ENCODE measurements around the gene SMIM11.

GRCh38 chr21:34342476-34342875, 32.8 kb upstream of the SMIM11 start:
- TF ChIP-seq CTCF (IDR thresholded peaks at IDR 0.05) (no peak), ZFX (IDR thresholded peaks at IDR 0.05; ENCODE audit: borderline replicate concordance) (no peak)
